ENCODE measurements around the gene HSPG2. TPM values are rescaled to one million over a fixed set of nuclear protein-coding genes. Genes with fewer than 3 reads are reported as not detected.
"Not testable (repeated sequence)": the region's sequence is repeated elsewhere in the genome, so short reads cannot be mapped to it uniquely, and the experiment has no call there.

The HSPG2 gene
- total and polyA plus RNA-seq, 2 donors = 242 to 514 TPM

DNA sequence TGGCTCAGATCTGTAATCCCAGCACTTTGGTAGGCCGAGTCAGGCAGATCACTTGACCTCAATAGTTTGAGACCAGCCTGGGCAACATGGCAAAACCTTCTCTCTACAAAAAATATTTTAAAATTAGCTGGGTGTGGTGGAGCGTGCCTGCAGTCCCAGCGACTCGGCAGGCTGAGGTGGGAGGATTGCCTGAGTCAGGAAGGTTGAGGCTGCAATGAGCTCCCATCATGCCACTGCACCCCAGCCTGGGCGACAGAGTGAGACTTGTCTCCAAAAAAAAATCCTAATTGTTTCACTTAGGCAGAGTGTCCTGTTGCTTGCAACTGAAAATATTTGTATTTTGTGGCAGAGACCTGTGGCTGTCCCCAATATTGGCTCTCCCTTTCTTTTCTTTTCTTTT is 32.0 kb upstream of the HSPG2 start:
- WGBS = 79% methylated on average over 5 of the region's 5 CpGs
- DNase-seq (ENCODE audit: extremely low spot score); H3K4me3 ChIP-seq (ENCODE audit: low read depth, low read length); H3K27ac ChIP-seq (ENCODE audit: low read depth); H3K4me1 ChIP-seq (ENCODE audit: insufficient read depth); H3K36me3 ChIP-seq (ENCODE audit: insufficient read depth): not testable (repeated sequence)

DNA sequence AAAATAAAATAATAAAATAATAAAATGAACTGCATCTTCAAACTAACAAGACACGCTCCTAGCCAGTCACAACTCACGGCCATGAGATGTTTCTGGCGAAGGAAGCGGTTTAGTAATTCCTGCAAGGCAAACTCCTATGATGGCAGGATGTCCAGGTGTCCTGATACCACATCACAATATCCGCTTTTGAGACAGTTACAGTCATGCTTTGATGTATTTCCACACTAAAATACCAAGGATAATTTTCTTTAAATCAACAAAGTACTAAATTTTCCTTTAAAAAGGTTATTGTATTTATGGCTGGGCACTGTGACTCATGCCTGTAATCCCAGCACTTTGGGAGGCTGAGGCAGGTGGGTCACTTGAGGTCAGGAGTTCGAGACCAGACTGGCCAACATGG is 30.1 kb upstream of the HSPG2 start:
- DNase-seq (ENCODE audit: extremely low spot score); H3K36me3 ChIP-seq (ENCODE audit: insufficient read depth); H3K27ac ChIP-seq (ENCODE audit: low read depth); H3K4me1 ChIP-seq (ENCODE audit: insufficient read depth); H3K4me3 ChIP-seq (ENCODE audit: low read depth, low read length): not testable (repeated sequence)
- WGBS = 91% methylated on average over 6 of the region's 6 CpGs

GRCh38 chr1:21966247-21967000 is 29.3 kb upstream of the HSPG2 start:
- 82% methylated on average over 15 of the region's 15 CpGs for WGBS
- Histone ChIP-seq H3K27ac (ENCODE audit: low read depth) (no peak overlapping the region), H3K4me3 (ENCODE audit: low read depth, low read length) (no peak overlapping the region), H3K4me1 (ENCODE audit: insufficient read depth) (no peaks in the 10 kb centered on the region), H3K36me3 (ENCODE audit: insufficient read depth) (no peaks in the 10 kb centered on the region)
- no peak for DNase-seq (ENCODE audit: extremely low spot score)

DNA sequence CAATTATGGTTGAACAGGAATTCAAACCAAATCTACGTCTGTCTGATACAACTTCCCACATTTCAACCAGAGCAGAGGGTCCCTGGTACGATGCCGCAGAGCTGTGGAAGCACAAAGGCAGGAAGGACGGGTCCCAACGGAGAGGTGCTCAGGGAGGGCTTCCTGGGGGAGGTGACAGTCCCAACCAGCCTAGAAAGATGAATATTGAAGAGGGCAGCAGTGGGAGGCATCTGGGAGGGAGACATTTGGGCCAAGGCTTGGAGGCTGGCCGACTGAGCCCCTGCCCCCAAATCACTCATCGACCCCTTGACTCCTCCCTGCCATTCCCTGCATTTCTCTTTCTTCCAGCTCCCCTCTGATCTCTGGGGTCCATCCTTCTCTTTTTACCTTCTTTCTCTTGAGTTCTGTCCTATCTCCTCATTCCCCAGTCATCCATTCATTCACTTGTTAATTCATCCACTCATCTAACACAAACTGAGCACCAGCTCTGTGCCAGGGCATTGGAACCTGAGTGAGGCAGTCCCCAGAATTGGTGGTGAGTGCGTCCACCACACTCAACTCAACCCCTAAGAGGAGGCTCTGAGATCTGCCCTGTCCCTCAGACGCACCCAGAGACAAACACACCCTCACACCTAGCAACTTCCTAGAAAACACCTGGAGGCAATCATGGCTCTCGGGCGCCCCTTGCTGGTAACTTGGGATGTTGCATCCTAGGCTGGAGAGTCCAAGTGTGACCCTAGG is 26.5 kb upstream of the HSPG2 start:
- no peak overlapping the region for H3K27ac ChIP-seq (ENCODE audit: low read depth)
- 47% methylated on average over 11 of the region's 11 CpGs for WGBS
- no peak overlapping the region for H3K4me3 ChIP-seq (ENCODE audit: low read depth, low read length)
- DNase-seq (ENCODE audit: extremely low spot score) = peak; percentile 47
- no peaks in the 10 kb centered on the region for H3K36me3 ChIP-seq (ENCODE audit: insufficient read depth)
- no peaks in the 10 kb centered on the region for H3K4me1 ChIP-seq (ENCODE audit: insufficient read depth)

DNA sequence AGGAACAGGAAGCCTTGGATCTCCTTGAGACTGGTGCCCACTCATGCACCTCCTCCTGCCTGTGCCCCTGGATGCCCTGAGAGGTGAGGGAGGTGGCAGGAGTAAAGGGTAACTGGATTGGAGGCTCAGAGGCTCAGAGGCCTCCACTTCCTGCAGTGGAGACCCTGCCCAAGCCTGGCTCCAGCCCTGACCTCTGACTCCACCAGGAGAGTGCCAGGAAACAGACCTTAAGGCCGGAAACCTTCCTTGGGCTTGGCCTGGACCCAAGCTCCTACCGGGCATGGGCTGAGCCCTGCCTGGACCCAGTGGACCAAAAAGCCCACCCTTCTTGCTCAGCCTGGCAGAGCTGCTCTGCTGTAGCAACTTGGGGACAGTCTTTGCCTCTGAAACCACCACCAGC is 24.7 kb upstream of the HSPG2 start:
- WGBS = 58% methylated on average over 2 of the region's 2 CpGs
- Histone ChIP-seq H3K27ac (ENCODE audit: low read depth) (no peak overlapping the region), H3K4me1 (ENCODE audit: insufficient read depth) (no peaks in the 10 kb centered on the region), H3K36me3 (ENCODE audit: insufficient read depth) (no peaks in the 10 kb centered on the region), H3K4me3 (ENCODE audit: low read depth, low read length) (no peak overlapping the region)
- no peak for DNase-seq (ENCODE audit: extremely low spot score)

- WGBS = 55% methylated on average over 2 of the region's 2 CpGs
- Histone ChIP-seq H3K4me1 (ENCODE audit: insufficient read depth) (no peaks in the 10 kb centered on the region), H3K36me3 (ENCODE audit: insufficient read depth) (no peaks in the 10 kb centered on the region), H3K27ac (ENCODE audit: low read depth) (no peak overlapping the region), H3K4me3 (ENCODE audit: low read depth, low read length) (no peak overlapping the region)
- DNase-seq (ENCODE audit: extremely low spot score) = no peak
These were observed 24.2 kb upstream of the HSPG2 start for GRCh38 chr1:21961337-21961736.

GRCh38 chr1:21956720-21957552 is 19.8 kb upstream of the HSPG2 start:
- H3K27ac ChIP-seq (ENCODE audit: low read depth) = no peak overlapping the region

GRCh38 chr1:21955501-21956281 is 18.6 kb upstream of the HSPG2 start:
- no peaks in the 10 kb centered on the region for H3K36me3 ChIP-seq (ENCODE audit: insufficient read depth)
- H3K4me1 ChIP-seq (ENCODE audit: insufficient read depth) = no peaks in the 10 kb centered on the region
- H3K4me3 ChIP-seq (ENCODE audit: low read depth, low read length) = no peak overlapping the region
- 57% methylated on average over 9 of the region's 9 CpGs for WGBS
- peak overlapping the region; percentile 66 for H3K27ac ChIP-seq (ENCODE audit: low read depth)
- no peak for DNase-seq (ENCODE audit: extremely low spot score)

More at GRCh38 chr1:21956720-21957552, 19.8 kb upstream of the HSPG2 start:
- no peaks in the 10 kb centered on the region for H3K36me3 ChIP-seq (ENCODE audit: insufficient read depth)
- H3K4me1 ChIP-seq (ENCODE audit: insufficient read depth) = no peaks in the 10 kb centered on the region
- no peak for DNase-seq (ENCODE audit: extremely low spot score)
- H3K4me3 ChIP-seq (ENCODE audit: low read depth, low read length) = no peak overlapping the region
- WGBS = 62% methylated on average over 18 of the region's 18 CpGs

DNA sequence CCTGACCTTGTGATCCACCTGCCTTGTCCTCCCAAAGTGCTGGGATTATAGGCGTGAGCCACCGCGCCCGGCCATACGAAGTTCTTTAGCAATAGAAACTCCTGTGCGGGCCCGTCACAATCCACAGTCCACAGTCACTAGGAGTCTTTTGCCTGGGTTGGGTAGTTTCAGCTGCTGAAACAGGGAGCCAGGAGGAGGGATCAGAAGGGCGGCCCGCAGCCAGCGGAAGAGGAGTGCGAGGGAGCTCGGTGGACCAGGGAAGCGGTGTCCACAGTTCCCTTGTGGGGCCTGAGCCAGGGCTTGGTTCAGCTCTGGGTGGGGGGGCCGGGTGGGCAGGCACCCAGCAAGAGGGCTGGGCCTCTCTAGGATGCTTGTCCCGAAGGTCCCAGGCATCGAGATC is 17.9 kb upstream of the HSPG2 start:
- Histone ChIP-seq H3K4me1 (ENCODE audit: insufficient read depth) (no peaks in the 10 kb centered on the region), H3K36me3 (ENCODE audit: insufficient read depth) (no peaks in the 10 kb centered on the region), H3K4me3 (ENCODE audit: low read depth, low read length) (no peak overlapping the region), H3K27ac (ENCODE audit: low read depth) (no peak overlapping the region)
- 63% methylated on average over 16 of the region's 16 CpGs for WGBS
- no peak for DNase-seq (ENCODE audit: extremely low spot score)

DNA sequence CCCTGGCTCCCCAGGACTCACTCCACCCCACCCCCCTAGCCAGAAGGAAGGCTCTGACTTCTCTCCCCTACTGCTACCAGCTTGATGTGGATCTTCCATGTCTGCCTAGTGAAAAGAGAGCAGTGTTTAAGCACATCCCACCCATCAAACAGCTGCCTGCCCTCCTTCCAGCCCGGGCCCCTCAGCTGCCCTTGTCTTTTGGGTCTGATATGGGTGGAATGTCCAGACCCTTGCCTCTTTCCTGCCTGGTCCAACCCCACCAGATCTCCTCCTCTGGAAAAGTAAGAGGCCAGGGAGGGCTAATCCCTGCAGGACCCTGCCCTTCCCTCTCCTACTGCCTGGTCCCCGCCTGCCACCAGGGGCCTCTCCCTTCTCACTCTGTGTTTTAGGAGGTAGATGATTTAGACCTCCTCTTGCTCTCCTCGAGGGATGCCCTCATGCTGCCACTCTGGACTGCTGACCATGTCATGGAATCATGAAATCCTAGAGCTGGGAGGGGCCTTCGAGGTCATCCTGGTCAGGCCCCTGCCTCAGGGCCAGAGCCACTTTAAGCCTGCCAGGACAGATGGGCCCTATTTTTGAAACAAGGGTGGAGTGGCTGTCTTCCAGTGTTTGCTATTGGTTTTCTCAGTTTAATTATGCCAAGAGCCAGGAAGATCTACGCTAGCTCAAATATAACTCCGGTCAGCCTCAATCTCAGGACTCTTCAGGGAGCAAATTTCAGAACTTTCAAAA is 15.8 kb upstream of the HSPG2 start:
- no peak overlapping the region for H3K27ac ChIP-seq (ENCODE audit: low read depth)
- DNase-seq (ENCODE audit: extremely low spot score) = no peak
- H3K4me1 ChIP-seq (ENCODE audit: insufficient read depth) = no peaks in the 10 kb centered on the region
- WGBS = 75% methylated on average over 6 of the region's 6 CpGs
- no peak overlapping the region for H3K4me3 ChIP-seq (ENCODE audit: low read depth, low read length)
- no peaks in the 10 kb centered on the region for H3K36me3 ChIP-seq (ENCODE audit: insufficient read depth)

DNA sequence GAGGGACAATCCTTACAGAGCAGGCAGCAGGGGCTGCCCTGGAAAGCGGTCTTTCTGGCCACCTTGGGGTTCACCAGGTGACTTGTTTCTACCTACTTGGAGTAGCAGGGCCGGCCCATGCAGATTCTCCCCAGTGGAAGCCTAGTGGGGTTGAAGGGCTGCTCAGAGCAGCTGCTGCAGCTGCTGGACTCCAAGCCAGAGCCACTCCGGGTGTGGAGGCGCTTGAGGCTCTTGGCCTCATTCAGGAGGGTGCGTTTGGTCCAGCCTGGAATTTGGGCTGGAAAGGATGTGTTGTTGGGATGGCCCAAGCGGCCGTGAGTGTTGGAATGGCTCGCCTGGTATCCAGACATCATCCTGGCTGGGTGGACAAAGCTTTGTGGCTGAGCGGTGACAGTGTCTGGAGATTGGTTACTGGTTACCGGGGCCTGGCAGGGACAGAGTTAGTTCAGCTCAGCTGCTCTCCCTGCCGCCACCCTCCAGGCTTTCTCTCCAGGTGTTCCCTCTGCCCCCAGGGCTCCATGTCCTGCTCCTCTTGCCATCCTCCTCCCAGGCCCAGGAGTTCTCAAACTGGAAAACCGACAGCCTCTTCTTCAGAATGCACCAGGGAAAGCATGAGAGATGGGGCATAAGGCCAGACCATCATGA is 14.2 kb upstream of the HSPG2 start:
- Histone ChIP-seq H3K4me1 (ENCODE audit: insufficient read depth) (no peaks in the 10 kb centered on the region), H3K4me3 (ENCODE audit: low read depth, low read length) (no peak overlapping the region), H3K27ac (ENCODE audit: low read depth) (no peak overlapping the region), H3K36me3 (ENCODE audit: insufficient read depth) (no peaks in the 10 kb centered on the region)
- DNase-seq (ENCODE audit: extremely low spot score) = no peak
- WGBS = 79% methylated on average over 12 of the region's 12 CpGs

DNA sequence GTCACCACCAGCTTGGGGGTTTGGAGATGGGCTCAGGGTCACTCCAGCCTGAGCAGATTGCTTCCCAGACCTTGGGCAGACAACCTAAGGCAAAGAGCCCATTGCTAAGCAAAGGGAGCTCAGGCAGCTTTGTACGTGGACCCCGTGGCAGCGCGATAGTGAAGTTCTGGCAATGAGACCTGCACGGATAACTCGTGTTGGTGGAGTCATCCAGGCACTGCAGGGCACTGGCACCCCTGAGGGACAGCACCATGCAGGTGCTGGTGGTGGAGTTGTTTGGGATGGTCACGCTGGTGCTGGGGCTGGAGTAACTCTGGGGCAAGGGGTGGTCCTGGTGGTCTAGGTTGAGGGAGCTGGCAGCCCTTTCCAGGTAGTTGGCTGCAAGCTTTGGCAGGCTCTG is 13.6 kb upstream of the HSPG2 start:
- no peak for DNase-seq (ENCODE audit: extremely low spot score)
- H3K27ac ChIP-seq (ENCODE audit: low read depth) = no peak overlapping the region
- H3K4me1 ChIP-seq (ENCODE audit: insufficient read depth) = no peaks in the 10 kb centered on the region
- no peaks in the 10 kb centered on the region for H3K36me3 ChIP-seq (ENCODE audit: insufficient read depth)
- 94% methylated on average over 7 of the region's 7 CpGs for whole genome bisulfite sequencing
- no peak overlapping the region for H3K4me3 ChIP-seq (ENCODE audit: low read depth, low read length)
